Measurements from ENCODE around the gene LDB2. TPM values are rescaled to one million over a fixed set of nuclear protein-coding genes. Genes with fewer than 3 reads are reported as not detected.

The LDB2 gene
- polyA plus RNA-seq, 3 donors = 88.3 to 103 (median 88.5) TPM

- no peak for DNase-seq (ENCODE audit: extremely low read depth in 1 of 11, low read depth in 9 of 11, low spot score in 4 of 11)
Measured at GRCh38 chr4:16505726-16506125, 392.7 kb downstream of the LDB2 start.

GRCh38 chr4:16505267-16505666, 393.2 kb downstream of the LDB2 start:
- DNase-seq (ENCODE audit: extremely low read depth in 1 of 11, low read depth in 9 of 11, low spot score in 4 of 11) = no peak

GRCh38 chr4:16503421-16504100, 394.9 kb downstream of the LDB2 start:
- no peak for DNase-seq (ENCODE audit: extremely low read depth in 1 of 11, low read depth in 9 of 11, low spot score in 4 of 11)

- DNase-seq (ENCODE audit: extremely low read depth in 1 of 11, low read depth in 9 of 11, low spot score in 4 of 11) = no peak
Measured at GRCh38 chr4:16498978-16499377, 399.5 kb downstream of the LDB2 start.

GRCh38 chr4:16496501-16496900, 401.9 kb downstream of the LDB2 start:
- DNase-seq (ENCODE audit: extremely low read depth in 1 of 11, low read depth in 9 of 11, low spot score in 4 of 11) = no peak

- DNase-seq (ENCODE audit: extremely low read depth in 1 of 11, low read depth in 9 of 11, low spot score in 4 of 11) = no peak
Measured at GRCh38 chr4:16492872-16493271, 405.6 kb downstream of the LDB2 start.

- peak in 8 of 11 donors; percentile 21 to 41 (median 28) for DNase-seq (ENCODE audit: extremely low read depth in 1 of 11, low read depth in 9 of 11, low spot score in 4 of 11)
Measured at GRCh38 chr4:16489226-16489625, 409.2 kb downstream of the LDB2 start.

GRCh38 chr4:16488084-16488483, 410.4 kb downstream of the LDB2 start:
- DNase-seq (ENCODE audit: extremely low read depth in 1 of 11, low read depth in 9 of 11, low spot score in 4 of 11) = no peak

GRCh38 chr4:16484711-16485110, 413.7 kb downstream of the LDB2 start:
- DNase-seq (ENCODE audit: extremely low read depth in 1 of 11, low read depth in 9 of 11, low spot score in 4 of 11) = no peak

- DNase-seq (ENCODE audit: extremely low read depth in 1 of 11, low read depth in 9 of 11, low spot score in 4 of 11) = no peak
Measured at GRCh38 chr4:16483540-16483939, 414.9 kb downstream of the LDB2 start.

GRCh38 chr4:16480011-16480410, 418.4 kb downstream of the LDB2 start:
- peak in 1 of 11 donors; percentile 16 for DNase-seq (ENCODE audit: extremely low read depth in 1 of 11, low read depth in 9 of 11, low spot score in 4 of 11)

- no peak for DNase-seq (ENCODE audit: extremely low read depth in 1 of 11, low read depth in 9 of 11, low spot score in 4 of 11)
Measured at GRCh38 chr4:16472537-16472936, 425.9 kb downstream of the LDB2 start.

- no peak for DNase-seq (ENCODE audit: extremely low read depth in 1 of 11, low read depth in 9 of 11, low spot score in 4 of 11)
Measured at GRCh38 chr4:16467061-16467460, 431.4 kb downstream of the LDB2 start.

GRCh38 chr4:16466581-16466980, 431.9 kb downstream of the LDB2 start:
- DNase-seq (ENCODE audit: extremely low read depth in 1 of 11, low read depth in 9 of 11, low spot score in 4 of 11) = no peak

GRCh38 chr4:16464651-16465050, 433.8 kb downstream of the LDB2 start:
- no peak for DNase-seq (ENCODE audit: extremely low read depth in 1 of 11, low read depth in 9 of 11, low spot score in 4 of 11)

GRCh38 chr4:16462656-16463055, 435.8 kb downstream of the LDB2 start:
- DNase-seq (ENCODE audit: extremely low read depth in 1 of 11, low read depth in 9 of 11, low spot score in 4 of 11) = no peak

GRCh38 chr4:16461362-16461761, 437.1 kb downstream of the LDB2 start:
- DNase-seq (ENCODE audit: extremely low read depth in 1 of 11, low read depth in 9 of 11, low spot score in 4 of 11) = no peak

GRCh38 chr4:16457944-16458343, 440.5 kb downstream of the LDB2 start:
- DNase-seq (ENCODE audit: extremely low read depth in 1 of 11, low read depth in 9 of 11, low spot score in 4 of 11) = no peak

Data from renal cortex interstitium (tissue), 11 donors.